IPS-15b (cell line): ENCODE data around the gene SPTLC2.

ENCODE experiments used
- H3K27me3 ChIP-seq: one replicate; pipeline ENCODE4 v1.6.1; 2013; ENCODE audit warnings: low read length; ENCODE audit not compliant: control insufficient read depth, insufficient read depth
- H3K36me3 ChIP-seq: one replicate; pipeline ENCODE4 v1.6.1; 2013; ENCODE audit warnings: low read length; ENCODE audit not compliant: control insufficient read depth, insufficient read depth
- H3K4me1 ChIP-seq: one replicate; pipeline ENCODE4 v1.6.1; 2013; ENCODE audit warnings: mild to moderate bottlenecking, low read length; ENCODE audit not compliant: control insufficient read depth, insufficient read depth
- H3K4me3 ChIP-seq: one replicate; pipeline ENCODE4 v1.5.1; 2013; ENCODE audit warnings: low read depth, low read length
- H3K9ac ChIP-seq: one replicate; pipeline ENCODE4 v1.6.1; 2013; ENCODE audit warnings: low read depth, mild to moderate bottlenecking, low read length
- H3K9me3 ChIP-seq: one replicate; pipeline ENCODE4 v1.6.1; 2013; ENCODE audit warnings: mild to moderate bottlenecking, low read length; ENCODE audit not compliant: control insufficient read depth, insufficient read depth

The SPTLC2 gene

GRCh38 chr14:77491056-77491455, 125.4 kb downstream of the SPTLC2 start:
- H3K36me3 ChIP-seq: no peaks in the 10 kb centered on the region

GRCh38 chr14:77490347-77490986, 126.0 kb downstream of the SPTLC2 start:
- H3K36me3 ChIP-seq: no peaks in the 10 kb centered on the region
- no peaks in the 10 kb centered on the region for H3K9me3 ChIP-seq
- H3K4me3 ChIP-seq: no peak overlapping the region
- H3K27me3 ChIP-seq: peaks cover 2% of the 10 kb centered on the region
- H3K4me1 ChIP-seq: no peaks in the 10 kb centered on the region
- H3K9ac ChIP-seq: no peak overlapping the region

More at GRCh38 chr14:77491056-77491455, 125.4 kb downstream of the SPTLC2 start:
- Histone ChIP-seq H3K9me3 (no peaks in the 10 kb centered on the region), H3K4me1 (no peaks in the 10 kb centered on the region), H3K27me3 (peaks cover 2% of the 10 kb centered on the region), H3K9ac (no peak overlapping the region), H3K4me3 (no peak overlapping the region)

GRCh38 chr14:77489041-77489440, 127.4 kb downstream of the SPTLC2 start:
- H3K9ac ChIP-seq: no peak overlapping the region
- H3K27me3 ChIP-seq: no peaks in the 10 kb centered on the region
- no peaks in the 10 kb centered on the region for H3K9me3 ChIP-seq
- H3K4me3 ChIP-seq: no peak overlapping the region
- no peaks in the 10 kb centered on the region for H3K4me1 ChIP-seq
- no peaks in the 10 kb centered on the region for H3K36me3 ChIP-seq

- Histone ChIP-seq H3K9ac (no peak overlapping the region), H3K36me3 (no peaks in the 10 kb centered on the region), H3K4me1 (no peaks in the 10 kb centered on the region), H3K27me3 (no peaks in the 10 kb centered on the region), H3K4me3 (no peak overlapping the region), H3K9me3 (no peaks in the 10 kb centered on the region)
Measured at GRCh38 chr14:77488558-77488957, 127.9 kb downstream of the SPTLC2 start.

- H3K36me3 ChIP-seq: no peaks in the 10 kb centered on the region
- no peaks in the 10 kb centered on the region for H3K27me3 ChIP-seq
- no peaks in the 10 kb centered on the region for H3K4me1 ChIP-seq
- H3K9ac ChIP-seq: no peak overlapping the region
- H3K4me3 ChIP-seq: no peak overlapping the region
- H3K9me3 ChIP-seq: no peaks in the 10 kb centered on the region
Measured at GRCh38 chr14:77485901-77486678, 130.3 kb downstream of the SPTLC2 start.

GRCh38 chr14:77485256-77485655, 131.2 kb downstream of the SPTLC2 start:
- H3K4me3 ChIP-seq: no peak overlapping the region
- H3K27me3 ChIP-seq: no peaks in the 10 kb centered on the region
- no peaks in the 10 kb centered on the region for H3K4me1 ChIP-seq
- no peaks in the 10 kb centered on the region for H3K9me3 ChIP-seq
- no peak overlapping the region for H3K9ac ChIP-seq
- no peaks in the 10 kb centered on the region for H3K36me3 ChIP-seq

DNA sequence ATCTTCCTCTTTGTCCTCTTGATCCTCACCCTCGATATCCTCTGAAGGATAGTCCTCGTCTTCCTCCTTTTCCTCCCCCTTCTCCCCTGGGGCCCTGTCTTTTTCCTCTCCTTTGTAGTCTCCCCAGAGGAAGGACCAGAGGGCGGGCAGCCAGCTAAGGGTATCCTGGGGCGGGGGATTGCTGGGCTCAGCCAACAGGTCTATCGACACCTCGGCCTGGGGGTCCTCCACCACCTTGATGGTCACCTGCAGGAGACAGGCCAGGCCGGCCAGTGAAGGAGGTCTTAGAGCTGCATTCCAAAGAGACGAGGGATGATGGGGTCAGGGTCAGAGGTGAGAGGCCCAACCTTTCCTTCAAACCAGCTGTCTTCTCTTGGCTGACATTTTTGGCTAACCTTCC, 134.0 kb downstream of the SPTLC2 start:
- no peaks in the 10 kb centered on the region for H3K36me3 ChIP-seq
- H3K4me3 ChIP-seq: no peak overlapping the region
- no peaks in the 10 kb centered on the region for H3K4me1 ChIP-seq
- H3K9ac ChIP-seq: no peak overlapping the region
- H3K27me3 ChIP-seq: no peaks in the 10 kb centered on the region
- H3K9me3 ChIP-seq: no peaks in the 10 kb centered on the region

DNA sequence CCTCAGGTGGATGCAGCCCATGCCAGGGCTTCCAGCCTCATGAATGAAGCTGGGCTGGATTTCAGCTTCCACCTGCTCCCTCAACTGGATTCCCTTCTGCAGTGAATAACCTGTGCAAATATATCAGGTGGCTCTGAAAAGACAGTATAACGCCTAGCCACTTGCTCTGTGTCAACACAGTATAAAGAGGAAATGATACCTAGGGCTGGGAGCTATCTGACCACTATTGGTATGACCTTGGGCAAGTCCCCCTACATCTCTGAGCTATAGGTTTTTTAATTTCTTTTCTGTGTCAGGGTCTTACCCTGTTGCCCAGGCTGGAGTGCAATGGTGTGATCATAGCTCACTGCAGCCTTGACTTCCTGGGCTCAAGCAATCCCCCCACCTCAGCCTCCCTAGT, 137.6 kb downstream of the SPTLC2 start:
- no peaks in the 10 kb centered on the region for H3K27me3 ChIP-seq
- H3K9ac ChIP-seq: no peak overlapping the region
- H3K4me3 ChIP-seq: no peak overlapping the region
- H3K4me1 ChIP-seq: no peaks in the 10 kb centered on the region
- no peaks in the 10 kb centered on the region for H3K36me3 ChIP-seq
- H3K9me3 ChIP-seq: no peaks in the 10 kb centered on the region

- no peaks in the 10 kb centered on the region for H3K4me1 ChIP-seq
- no peak overlapping the region for H3K4me3 ChIP-seq
- no peaks in the 10 kb centered on the region for H3K36me3 ChIP-seq
- H3K9me3 ChIP-seq: no peaks in the 10 kb centered on the region
- H3K27me3 ChIP-seq: no peaks in the 10 kb centered on the region
- no peak overlapping the region for H3K9ac ChIP-seq
Measured at GRCh38 chr14:77478029-77478428, 138.4 kb downstream of the SPTLC2 start.

DNA sequence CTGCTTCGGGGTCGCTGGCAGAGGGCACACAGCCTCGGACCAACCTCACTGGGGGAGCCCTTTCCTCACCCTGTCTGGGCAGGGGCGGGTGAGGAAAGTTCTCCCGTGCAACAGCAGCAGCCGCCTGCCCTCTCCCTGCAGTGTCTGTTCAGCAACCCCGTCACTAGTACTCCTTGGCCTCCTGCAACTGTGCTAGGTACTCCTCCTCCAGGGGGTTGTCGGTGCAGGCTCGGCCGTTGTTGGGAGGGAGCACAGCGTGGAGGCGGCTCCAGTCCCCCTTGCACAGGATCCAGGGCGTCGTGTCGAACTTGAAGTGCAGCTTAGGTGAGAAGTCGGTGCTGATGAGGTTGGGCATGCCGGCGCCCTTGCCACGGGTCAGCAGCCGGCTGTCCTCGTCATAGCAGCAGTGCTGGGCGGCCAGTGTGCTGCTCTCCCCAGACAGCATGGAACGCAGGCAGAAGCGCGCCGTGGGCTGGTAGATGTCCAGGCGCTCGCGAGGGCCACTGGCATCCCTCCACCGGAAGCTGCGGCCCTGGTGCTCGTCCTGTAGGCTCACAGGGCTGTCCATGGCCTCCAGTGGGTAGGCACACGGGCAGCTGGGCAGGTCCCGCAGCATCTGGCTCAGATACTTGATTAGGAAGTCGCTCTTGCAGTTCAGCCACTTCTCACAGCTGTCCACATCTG, 140.9 kb downstream of the SPTLC2 start:
- Histone ChIP-seq H3K36me3 (no peaks in the 10 kb centered on the region), H3K4me1 (peaks cover 8% of the 10 kb centered on the region), H3K4me3 (no peak overlapping the region), H3K9ac (no peak overlapping the region), H3K27me3 (no peaks in the 10 kb centered on the region), H3K9me3 (no peaks in the 10 kb centered on the region)

GRCh38 chr14:77474479-77475177, 141.8 kb downstream of the SPTLC2 start:
- H3K4me1 ChIP-seq: peaks cover 11% of the 10 kb centered on the region
- no peaks in the 10 kb centered on the region for H3K9me3 ChIP-seq
- no peaks in the 10 kb centered on the region for H3K27me3 ChIP-seq
- H3K4me3 ChIP-seq: no peak overlapping the region
- H3K36me3 ChIP-seq: no peaks in the 10 kb centered on the region
- no peak overlapping the region for H3K9ac ChIP-seq
